ENCODE results near the gene STAT5B. TPM values are rescaled to one million over a fixed set of nuclear protein-coding genes. Genes with fewer than 3 reads are reported as not detected.
"Not testable (repeated sequence)": the region's sequence is repeated elsewhere in the genome, so short reads cannot be mapped to it uniquely, and the experiment has no call there.

The STAT5B gene
- polyA plus RNA-seq, 1 donor (not counting 4 experiments of a cell fraction or from before 2014, with no cell fraction given): 16.1 TPM

- dilution Hi-C loops (cut with MboI; ENCODE audit: extremely low pct_ligation_motif_present, low sequenced_read_pairs): loop anchor here (25.0 kb wide), 1 partner anchor 207 kb away; no protein-coding TSS in a partner anchor
- Histone ChIP-seq H3K4me1 (ENCODE audit: control insufficient read depth, extremely low read depth, insufficient read depth, low read length) (no peaks in the 10 kb centered on the region), H3K9ac (ENCODE audit: control insufficient read depth, extremely low read depth, insufficient read depth, low read length) (no peak overlapping the region), H3K79me2 (ENCODE audit: control insufficient read depth, insufficient read depth, low read length) (no peaks in the 10 kb centered on the region), H3K4me2 (ENCODE audit: control insufficient read depth, extremely low read depth, insufficient read depth, low read depth, low read length) (no peak overlapping the region), H2AFZ (ENCODE audit: control insufficient read depth, low read length) (no peak overlapping the region), H3K27me3 (ENCODE audit: control insufficient read depth, extremely low read depth, insufficient read depth, low read length) (peaks cover 7% of the 10 kb centered on the region), H3K9me3 (ENCODE audit: control insufficient read depth, low read depth, low read length) (no peaks in the 10 kb centered on the region), H3K27ac (ENCODE audit: control insufficient read depth, insufficient read depth, low read length) (no peak overlapping the region), H3K36me3 (ENCODE audit: control insufficient read depth in 2 of 2, extremely low read depth in 1 of 2, insufficient read depth in 2 of 2, low read length in 2 of 2) (no peaks in the 10 kb centered on the region), H3K4me3 (ENCODE audit: control insufficient read depth in 2 of 3, extremely low read depth in 1 of 3, insufficient read depth in 2 of 3, low read depth in 1 of 3, low read length in 3 of 3) (no peak overlapping the region), H3K9me1 (ENCODE audit: control insufficient read depth, extremely low read depth, insufficient read depth, low read length) (no peaks in the 10 kb centered on the region), H4K20me1 (ENCODE audit: control insufficient read depth, extremely low read depth, insufficient read depth, low read length) (no peaks in the 10 kb centered on the region)
- TF ChIP-seq CTCF (optimal IDR thresholded peaks at IDR 0.05 in 1 of 3, IDR thresholded peaks at IDR 0.05 in 1 of 3, conservative IDR thresholded peaks at IDR 0.05 in 1 of 3; ENCODE audit: extremely low read depth in 1 of 3, insufficient read depth in 2 of 3, low read length in 3 of 3): no peak
- TF ChIP-seq EZH2 (IDR thresholded peaks at IDR 0.05; ENCODE audit: low read length): no peak
- DNase-seq (ENCODE audit: low read depth, low spot score) (no peak), FAIRE-seq (no peak)
Observed at GRCh38 chr17:42305543-42306384, 29.6 kb upstream of the STAT5B start.

GRCh38 chr17:42305031-42305330 is 28.8 kb upstream of the STAT5B start:
- FAIRE-seq; H3K36me3 ChIP-seq (ENCODE audit: control insufficient read depth in 2 of 2, extremely low read depth in 1 of 2, insufficient read depth in 2 of 2, low read length in 2 of 2): not testable (repeated sequence)

More at GRCh38 chr17:42305031-42305330, 28.8 kb upstream of the STAT5B start:
- not testable (repeated sequence) for H3K9ac ChIP-seq (ENCODE audit: control insufficient read depth, extremely low read depth, insufficient read depth, low read length); H3K79me2 ChIP-seq (ENCODE audit: control insufficient read depth, insufficient read depth, low read length); H4K20me1 ChIP-seq (ENCODE audit: control insufficient read depth, extremely low read depth, insufficient read depth, low read length); H3K4me1 ChIP-seq (ENCODE audit: control insufficient read depth, extremely low read depth, insufficient read depth, low read length); H3K9me1 ChIP-seq (ENCODE audit: control insufficient read depth, extremely low read depth, insufficient read depth, low read length); H3K27ac ChIP-seq (ENCODE audit: control insufficient read depth, insufficient read depth, low read length); DNase-seq (ENCODE audit: low read depth, low spot score); H3K4me2 ChIP-seq (ENCODE audit: control insufficient read depth, extremely low read depth, insufficient read depth, low read depth, low read length); H3K27me3 ChIP-seq (ENCODE audit: control insufficient read depth, extremely low read depth, insufficient read depth, low read length); H2AFZ ChIP-seq (ENCODE audit: control insufficient read depth, low read length); H3K9me3 ChIP-seq (ENCODE audit: control insufficient read depth, low read depth, low read length); H3K4me3 ChIP-seq (ENCODE audit: control insufficient read depth in 2 of 3, extremely low read depth in 1 of 3, insufficient read depth in 2 of 3, low read depth in 1 of 3, low read length in 3 of 3)
- dilution Hi-C loops (cut with MboI; ENCODE audit: extremely low pct_ligation_motif_present, low sequenced_read_pairs): loop anchor here (25.0 kb wide), 1 partner anchor 207 kb away; no protein-coding TSS in a partner anchor

All from keratinocyte (primary cell).